B cell (primary cell): ENCODE data around the gene LHX2.

Source experiments
- CTCF ChIP-seq: fragments of 200-600 bp; IDR thresholded peaks from one replicate; pipeline ENCODE4 v1.8.0; 2022; ENCODE audit warnings: antibody characterized with exemption, mild to moderate bottlenecking
- EZH2 ChIP-seq: IDR thresholded peaks from 2 replicates; pipeline ENCODE4 v1.6.1; 2012; ENCODE audit warnings: borderline replicate concordance, low read depth, mild to moderate bottlenecking, moderate library complexity, low read length; ENCODE audit not compliant: insufficient read depth, poor library complexity, severe bottlenecking

- no peak for TF ChIP-seq CTCF
- TF ChIP-seq EZH2, result no peak
These were observed 13.2 kb upstream of the LHX2 start for GRCh38 chr9:123998278-123998925.
